ENCODE data around the gene STON2.
A peak's percentile ranks its signal among the peaks of the same experiment; 100 is the strongest.
"Not testable (repeated sequence)": the region's sequence is repeated elsewhere in the genome, so short reads cannot be mapped to it uniquely, and the experiment has no call there.

STON2 gene

DNA sequence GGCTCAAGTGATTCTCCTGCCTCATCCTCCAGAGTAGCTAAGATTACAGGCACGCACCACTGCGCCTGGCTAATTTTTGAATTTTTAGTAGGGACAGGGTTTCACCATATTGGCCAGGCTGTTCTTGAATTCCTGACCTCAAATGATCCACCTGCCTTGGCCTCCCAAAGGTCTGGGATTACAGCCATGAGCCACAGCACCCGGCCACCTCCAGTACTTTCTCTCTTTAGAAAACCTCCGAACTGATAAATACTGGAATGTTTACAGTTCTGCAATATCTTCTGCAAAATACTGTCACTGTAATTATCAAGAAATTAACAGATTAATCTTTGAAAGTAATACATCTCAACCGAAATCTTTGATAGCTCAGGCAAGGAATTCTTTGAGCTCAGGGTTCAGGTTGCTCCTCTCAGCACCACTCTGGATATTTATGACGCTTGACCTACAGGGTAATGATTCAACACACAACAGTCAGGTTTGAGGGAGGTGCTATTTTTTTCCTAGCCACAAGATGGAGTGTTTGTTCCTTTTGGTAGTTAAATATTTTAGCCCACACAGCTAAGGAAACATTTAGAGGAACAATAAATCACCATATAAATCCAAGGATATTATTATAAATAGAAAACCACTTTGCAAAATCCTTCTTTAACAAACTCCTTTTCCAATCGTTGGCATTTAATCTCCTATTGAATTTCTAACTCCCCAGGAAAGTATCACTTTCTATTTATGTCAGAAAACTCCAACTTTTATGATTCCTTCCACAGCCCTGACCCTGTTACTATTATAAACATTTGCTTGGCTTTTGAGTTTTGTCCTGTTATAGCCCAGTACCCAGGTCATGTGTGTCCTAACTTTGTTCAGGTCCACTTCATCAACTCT, 130.8 kb downstream of the STON2 start:
- DNase-seq: peak in 3 of 56 donors; percentile 11 to 34 (median 17)

DNA sequence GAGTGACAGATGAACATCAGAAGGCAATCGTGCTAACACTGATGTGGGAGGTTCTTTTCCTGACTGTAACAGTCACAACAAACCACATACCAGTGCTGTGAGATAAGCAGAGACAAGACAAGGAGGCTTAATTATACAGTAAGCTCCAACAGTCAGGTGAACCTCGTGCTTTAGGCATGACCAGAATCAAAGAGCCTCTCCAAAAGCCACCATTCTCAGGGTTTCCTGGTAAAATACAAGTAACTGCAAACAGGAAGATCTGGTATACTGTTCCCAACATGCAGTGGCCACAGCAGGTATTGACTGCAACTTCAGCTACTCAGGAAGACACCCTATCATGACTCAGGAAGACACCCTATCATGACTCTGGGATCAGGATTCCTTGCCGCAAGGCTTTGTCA, 132.1 kb downstream of the STON2 start:
- no peak for DNase-seq

DNA sequence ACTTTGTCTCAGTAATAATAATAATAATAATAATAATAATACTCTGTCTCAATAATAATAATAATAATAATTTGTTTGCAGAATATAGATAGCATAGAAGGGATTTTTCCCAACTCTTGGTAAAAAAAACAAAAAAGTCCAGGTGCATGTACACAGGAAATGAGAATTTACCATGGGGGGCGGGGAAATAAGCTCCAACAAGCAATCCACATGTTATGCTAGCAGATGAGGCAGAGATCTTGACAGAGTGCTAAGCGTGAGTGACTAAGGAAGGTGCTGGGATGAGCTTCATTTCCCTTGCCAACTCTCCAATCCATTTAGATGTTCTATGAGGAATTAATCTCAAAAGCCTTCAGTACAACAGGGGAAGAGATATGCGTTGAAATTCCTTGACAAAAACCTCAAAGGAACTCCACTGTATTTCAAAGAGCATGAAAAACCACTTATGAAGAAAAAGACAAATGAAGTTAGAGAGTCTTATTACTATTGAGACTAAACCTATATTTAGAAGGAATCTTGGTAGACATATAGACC, 134.4 kb downstream of the STON2 start:
- no peak for DNase-seq

DNA sequence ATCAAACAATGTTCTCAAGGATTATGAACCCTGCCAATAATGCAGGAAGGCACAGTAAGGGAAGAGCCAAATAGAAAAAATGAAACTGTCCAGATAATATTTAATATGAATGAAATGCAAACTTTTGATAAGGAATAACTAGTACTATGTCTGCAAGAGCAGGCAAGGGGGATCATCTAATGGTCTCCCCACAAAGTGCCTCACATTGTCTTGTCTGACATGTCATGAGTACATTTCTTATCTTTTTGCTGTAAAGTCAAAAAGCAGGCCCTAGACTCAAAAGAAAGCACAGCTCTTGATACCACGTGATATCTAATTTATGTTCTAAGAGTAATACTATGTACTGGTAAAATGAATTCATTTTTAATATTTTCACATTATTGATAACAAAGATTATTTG, 135.5 kb downstream of the STON2 start:
- no peak for DNase-seq

DNA sequence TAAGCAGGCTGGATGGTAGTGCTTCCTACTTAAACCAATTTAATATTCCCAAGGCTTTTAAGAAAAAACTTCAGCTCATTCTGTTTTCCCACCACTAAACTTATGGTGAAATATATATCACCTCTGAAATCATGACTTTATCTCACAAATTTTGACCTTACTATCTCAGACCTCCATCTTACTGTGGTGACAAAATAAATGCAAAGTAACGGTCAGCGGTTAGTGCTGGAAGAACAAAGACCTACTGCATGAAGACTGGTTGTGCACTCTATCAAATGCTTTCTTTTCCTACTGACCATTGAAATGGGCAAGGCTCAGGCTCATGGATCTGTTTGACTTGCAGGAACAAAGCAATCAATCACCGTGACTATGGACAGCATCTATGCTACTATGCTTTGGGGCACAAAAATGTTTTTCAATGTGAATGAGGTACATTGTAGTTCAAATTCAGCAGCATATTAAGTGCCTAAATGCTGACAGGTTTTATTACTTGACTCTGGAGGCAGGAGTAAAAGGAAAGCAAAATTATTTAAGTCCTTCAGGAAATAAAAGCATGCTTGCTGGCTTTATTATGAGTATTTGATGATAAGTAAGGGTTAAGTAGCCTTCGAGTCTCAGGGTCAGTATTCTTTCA, 136.2 kb downstream of the STON2 start:
- DNase-seq: no peak

DNA sequence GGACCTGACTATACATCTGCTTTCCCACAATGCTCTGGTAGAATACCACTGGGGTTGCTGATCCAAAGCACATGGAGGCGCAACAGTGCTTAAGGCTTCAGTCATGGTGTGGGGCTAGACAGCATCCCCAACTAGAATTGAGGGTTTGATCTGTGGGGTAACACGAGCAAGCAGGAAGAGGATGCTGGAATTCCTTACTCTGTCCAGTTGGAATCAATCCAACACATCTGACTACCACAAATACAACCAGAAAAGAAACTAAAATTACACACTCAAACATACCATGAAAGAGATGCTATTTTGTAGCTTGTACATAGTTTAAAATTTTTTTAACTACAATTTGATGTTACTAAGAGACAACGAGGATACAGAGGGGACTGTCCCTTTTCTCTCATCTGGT, 138.9 kb downstream of the STON2 start:
- DNase-seq: no peak

DNA sequence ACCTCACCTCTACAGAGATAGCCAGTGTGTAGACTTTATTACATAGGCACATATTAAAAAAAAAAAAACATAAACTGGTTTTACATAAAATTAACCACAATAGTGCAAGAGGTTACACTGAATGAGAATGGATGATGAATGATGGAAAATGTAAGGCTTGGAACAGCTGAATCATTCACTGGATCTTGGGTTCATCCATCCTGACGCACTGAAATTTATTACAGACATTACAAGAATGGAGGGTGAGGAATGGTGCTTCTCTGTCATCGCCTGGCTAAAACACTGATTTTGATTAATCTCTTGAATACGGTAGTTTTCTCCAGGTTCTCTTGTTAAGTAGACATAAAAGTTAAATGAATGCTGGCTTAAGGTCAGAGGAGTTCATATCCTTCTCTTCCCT, 139.4 kb downstream of the STON2 start:
- no peak for DNase-seq

DNA sequence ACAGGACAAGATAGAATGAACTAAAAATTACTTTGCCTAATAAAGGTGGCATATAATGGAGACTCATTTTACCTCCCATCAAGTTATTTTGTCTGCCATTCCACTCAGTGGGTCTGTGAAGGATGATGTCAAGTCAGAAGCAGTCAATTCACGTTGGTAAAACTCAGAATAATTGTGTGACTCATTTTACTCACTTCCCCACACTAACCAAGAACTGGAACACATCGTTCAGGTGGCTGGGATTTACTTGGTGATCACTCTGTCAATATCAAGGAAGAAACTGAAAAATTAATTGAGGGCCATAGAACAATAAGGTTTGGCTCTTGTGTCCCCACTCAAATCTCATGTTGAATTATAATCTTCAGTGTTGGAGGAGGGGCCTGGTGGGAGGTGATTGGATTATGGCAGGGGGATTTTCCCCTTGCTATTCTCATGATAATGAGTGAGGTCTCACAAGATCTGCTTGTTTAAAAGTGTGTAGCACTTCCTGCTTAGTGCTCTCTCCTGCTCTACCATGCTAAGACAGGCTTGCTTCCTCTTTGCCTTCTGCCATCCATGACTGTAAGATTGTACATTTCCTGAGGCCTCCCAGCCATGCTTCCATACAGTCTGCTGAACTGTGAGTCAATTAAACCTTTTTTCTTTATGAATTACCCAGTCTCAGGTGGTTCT, 143.7 kb downstream of the STON2 start:
- no peak for DNase-seq

DNA sequence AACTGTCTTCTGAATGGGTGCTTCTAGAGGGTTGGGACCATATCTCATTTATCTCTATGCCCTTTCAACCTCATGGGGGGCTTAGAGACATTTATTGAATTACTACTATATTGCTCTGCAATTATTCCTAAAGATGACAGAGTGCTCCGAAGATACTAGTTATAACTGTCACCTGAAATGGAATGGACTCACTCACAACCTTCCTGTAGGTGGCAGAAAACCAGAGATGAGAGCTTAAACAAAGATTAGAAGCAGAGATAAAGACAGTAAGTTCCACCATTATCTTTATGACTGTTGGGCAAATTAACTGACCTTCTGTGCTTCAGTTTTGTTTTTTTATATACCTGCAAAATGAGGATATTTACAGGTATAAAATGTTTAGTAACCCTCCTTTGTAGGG, 147.8 kb downstream of the STON2 start:
- no peak for DNase-seq

DNA sequence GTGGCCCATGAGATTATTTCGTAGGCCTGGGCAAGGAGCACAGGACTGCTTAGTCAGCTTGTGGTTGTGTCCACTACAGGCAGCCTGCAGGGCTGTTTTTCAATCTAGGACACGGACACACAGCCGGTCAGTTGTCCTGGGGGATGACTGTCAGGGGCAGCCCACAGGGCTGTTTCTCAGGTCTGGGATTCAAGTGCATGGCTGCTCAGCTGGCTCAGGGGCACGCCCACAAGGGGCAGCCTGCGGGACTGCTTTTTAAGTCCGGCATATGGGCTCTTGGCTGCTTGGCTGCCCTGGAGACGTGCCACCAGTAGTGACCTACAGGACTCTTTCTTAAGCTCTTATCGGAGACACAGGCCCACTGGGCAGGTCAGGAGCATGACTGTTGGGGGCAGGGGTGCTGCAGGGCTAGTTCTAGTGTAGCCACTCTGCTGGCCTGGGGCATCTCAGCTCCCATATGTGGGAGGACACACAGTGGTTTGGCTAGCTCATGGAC, 152.8 kb downstream of the STON2 start:
- DNase-seq: no peak

DNA sequence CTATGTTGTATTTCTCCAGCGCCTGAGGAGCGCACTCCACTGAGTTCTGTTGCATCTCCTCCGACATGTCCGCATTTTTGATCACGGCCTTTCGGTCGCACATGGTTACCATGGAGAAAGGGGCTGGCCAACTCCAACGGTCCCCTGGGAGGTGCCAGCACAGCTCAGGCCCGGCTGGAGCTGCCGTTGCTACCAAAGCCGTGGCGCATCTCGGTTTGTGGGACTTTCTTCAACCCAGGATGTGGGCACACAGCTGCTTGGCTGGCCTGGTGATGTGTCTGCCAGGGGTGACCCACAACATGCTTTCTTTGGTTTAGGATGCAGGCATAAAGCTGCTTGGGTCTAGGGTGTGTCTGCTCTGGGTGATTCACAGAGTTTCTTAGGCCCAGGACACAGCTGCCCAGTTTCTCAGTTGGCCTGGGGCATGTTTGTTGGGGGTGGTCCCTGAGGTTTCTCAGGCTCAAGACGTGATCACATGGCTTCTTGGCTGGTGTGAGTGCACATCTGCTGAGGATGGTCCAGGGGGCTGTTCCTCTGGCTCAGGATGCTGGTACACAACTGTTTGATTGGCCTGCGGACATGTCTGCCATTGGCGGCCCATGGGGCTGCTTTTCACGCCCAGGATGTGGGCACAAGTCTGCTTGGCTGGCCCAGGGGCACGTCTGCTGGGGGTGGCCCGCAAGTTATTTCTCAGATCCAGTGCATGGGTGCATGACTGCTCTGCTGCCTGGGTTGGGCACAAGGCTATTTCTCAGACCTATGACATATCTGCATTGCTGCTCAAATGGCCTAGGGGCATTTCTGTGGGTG, 153.5 kb downstream of the STON2 start:
- DNase-seq: no peak

DNA sequence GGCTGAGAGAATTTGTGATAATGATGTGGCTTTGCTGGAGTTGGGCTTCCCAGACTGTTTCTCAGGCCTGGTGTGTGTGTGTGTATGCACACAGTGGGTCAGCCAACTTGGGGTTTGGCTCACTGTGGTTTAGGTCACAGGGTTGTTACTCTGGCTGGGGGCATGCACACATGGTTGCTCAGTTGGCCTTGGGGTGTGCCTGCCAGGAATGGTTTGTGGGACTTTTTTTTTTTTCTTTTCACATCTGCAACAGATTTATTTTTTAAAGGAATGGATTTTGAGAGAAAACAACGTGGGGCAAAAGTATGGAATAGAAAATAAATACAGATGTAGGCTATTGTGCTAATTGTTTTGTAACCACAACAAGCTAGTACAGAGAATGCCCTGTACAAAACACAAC, 154.4 kb downstream of the STON2 start:
- DNase-seq: no peak

DNA sequence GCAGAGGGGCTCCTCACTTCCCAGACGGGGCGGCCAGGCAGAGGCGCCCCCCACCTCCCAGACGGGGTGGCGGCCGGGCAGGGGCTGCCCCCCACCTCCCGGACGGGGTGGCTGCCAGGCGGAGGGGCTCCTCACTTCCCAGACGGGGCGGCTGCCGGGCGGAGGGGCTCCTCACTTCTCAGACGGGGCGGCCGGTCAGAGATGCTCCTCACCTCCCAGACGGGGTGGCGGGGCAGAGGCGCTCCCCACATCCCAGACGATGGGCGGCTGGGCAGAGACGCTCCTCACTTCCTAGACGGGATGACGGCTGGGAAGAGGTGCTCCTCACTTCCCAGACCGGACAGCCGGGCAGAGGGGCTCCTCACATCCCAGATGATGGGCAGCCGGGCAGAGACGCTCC, 155.7 kb downstream of the STON2 start:
- not testable (repeated sequence) for DNase-seq

DNA sequence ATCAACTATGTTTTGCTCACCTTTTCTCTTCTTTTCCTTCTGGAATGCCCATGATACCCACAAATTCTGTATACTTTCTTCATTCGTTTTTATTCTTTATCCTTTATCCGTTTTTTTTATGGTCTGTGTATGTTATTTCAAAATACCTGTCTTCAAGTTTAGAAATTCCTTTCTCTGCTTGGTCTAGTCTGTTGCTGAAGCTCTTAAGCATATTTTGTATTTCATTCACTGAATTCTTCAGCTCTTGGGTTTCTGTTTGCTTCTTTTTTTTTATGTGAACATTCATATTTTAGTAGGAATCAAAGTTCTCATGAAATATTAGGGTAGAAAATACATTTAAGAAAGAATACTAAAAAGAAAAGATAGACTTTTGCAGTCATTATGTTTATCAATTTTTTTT, 156.6 kb downstream of the STON2 start:
- no peak for DNase-seq

DNA sequence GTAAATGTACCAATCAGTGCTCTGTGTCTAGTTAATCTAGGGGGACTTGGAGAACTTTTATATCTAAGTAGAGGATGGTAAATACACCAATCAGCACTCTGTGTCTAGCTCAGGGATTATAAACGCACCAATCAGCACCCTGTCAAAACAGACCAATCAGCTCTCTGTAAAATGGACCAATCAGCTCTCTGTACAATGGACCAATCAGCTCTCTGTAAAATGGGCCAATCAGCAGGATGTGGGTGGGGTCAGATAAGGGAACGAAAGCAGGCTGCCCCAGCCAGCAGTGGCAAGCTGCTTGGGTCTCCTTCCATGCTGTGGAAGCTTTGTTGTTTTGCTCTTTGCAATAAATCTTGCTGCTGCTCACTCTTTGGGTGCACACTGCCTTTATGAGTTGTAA, 163.3 kb downstream of the STON2 start:
- DNase-seq: not testable (repeated sequence)

DNA sequence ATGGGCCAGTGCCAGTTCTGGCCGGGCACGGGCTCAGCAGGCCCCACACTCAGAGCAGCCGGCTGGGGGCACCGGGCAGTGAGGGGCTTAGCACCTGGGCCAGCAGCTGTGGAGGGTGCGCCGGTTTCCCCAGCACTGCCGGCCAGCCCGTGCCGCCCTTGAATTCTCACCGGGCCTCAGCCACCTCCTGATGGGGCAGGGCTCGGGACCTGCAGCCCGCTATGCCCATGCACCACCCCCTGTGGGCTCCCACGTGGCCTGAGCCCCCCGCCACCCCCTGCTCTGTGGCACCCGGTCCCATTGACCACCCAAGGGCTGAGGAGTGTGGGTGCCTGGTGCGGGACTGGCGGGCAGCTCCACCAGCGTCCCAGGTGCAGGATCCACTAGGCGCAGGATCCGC, 164.0 kb downstream of the STON2 start:
- DNase-seq: no peak

DNA sequence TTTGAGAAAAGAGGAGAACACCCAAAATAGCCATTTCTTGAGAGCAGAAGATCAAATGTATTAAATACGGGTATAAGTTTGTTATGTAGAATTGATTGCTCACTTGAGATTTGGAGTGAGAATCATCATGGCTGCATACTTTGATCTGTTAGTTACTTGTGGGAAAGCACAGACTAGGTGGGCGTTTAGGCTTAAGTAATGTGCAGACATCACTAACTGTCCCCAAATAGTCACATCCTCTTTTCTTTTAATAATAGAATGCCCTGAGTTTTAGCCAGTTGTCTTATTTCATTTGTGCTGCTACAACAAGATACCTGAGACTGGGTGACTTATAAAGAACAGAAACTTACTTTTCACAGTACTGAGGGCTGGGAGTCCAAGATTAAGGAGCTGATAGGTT, 165.0 kb downstream of the STON2 start:
- no peak for DNase-seq

DNA sequence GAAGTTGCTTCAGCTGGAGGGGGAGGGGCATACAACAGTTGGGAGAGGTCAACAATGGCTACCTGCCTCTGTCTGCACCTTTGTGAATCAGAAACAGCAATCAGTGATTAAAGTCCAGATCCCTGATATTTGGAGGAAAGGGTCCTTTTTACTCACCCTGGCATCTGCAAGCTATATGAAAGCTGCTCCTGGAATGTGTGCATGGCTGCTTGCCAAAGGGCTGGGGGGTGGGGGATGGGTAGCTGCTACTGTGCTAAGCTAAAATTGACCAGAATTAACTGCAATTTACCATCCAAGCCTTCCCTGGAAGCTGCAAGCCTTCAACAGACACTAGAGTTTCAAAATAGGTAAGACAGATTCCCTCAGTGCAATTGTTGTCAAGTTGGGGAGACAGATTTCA, 165.8 kb downstream of the STON2 start:
- DNase-seq: no peak

DNA sequence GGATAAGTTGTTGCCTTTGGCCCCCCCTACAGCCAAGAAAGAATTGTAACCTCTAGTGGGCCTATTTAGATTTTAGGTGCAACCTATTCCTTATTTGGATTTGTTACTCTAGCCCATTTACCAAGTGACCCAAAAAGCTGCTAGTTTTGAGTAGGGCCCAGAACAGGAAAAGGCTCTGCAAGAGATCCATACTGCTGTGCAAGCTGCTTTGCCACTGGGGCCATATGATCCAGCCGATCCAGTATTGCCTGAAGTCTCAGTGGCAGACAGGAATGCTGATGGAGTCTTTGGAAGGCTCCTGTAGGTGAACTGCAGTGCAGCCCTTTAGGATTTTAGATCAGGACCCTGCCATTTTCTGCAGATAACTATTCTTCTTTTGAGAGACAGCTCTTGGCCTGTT, 166.5 kb downstream of the STON2 start:
- DNase-seq: no peak

DNA sequence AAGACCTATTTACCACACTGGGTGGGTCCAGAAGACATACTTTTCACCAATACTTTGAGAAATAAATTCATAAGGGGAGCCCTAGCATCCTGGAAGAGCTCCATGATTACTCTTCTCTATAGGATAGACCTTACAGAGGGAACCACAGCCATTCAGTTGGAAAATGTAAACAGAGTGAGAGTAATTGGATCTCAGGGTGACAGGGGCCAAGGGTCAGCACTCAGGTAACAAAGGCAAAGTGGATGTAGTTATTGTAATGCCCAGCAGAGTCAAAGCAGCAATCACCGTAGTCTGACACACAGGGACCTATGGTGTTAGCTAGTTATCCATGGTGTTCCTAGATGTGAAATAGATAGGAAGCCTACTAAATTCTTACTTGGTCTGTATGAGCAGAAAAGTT, 168.6 kb downstream of the STON2 start:
- no peak for DNase-seq

DNA sequence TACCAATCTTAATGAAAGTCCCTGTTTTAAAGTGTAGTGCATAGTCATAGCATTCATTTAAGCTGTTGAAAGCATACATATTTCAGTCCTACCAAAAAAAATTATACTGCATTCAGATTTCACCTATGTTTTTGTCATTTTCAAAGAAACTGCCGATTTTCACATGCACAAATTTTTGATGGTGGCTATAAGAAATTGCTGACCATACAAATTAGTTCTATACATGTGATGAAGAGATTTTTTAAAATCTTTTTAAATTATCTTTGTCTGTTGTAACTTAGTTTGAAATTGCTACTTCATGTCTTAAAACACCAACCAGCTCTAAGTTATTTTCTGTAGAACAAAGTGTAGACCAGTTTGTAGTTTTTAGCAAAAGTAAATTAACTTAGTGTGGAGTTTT, 175.9 kb downstream of the STON2 start:
- DNase-seq: no peak

Measured in amygdala (tissue), 56 donors.